Smooth muscle cell (in vitro differentiated cells): Measurements from ENCODE around the gene METTL21A. TPM values are rescaled to one million over a fixed set of nuclear protein-coding genes. Genes with fewer than 3 reads are reported as not detected.
A peak's percentile ranks its signal among the peaks of the same experiment; 100 is the strongest.

Experiments
- DNase-seq: peaks from one replicate; lab custom pipeline; 2025; ENCODE audit not compliant: unreplicated experiment; lab: John Stamatoyannopoulos, UW
- H2AFZ ChIP-seq: fragments of 200-600 bp; sonication (generic); 2 replicates; pipeline ENCODE4 v1.6.0; 2016; ENCODE audit warnings: antibody characterized with exemption, low read depth, mild to moderate bottlenecking
- H3F3A ChIP-seq: fragments of 200-600 bp; sonication (generic); 2 replicates; pipeline ENCODE4 v1.6.0; 2017; ENCODE audit warnings: antibody characterized with exemption, low read depth
- H3K27ac ChIP-seq: fragments of 200-600 bp; sonication (generic); 2 replicates; pipeline ENCODE4 v1.5.1; 2016; ENCODE audit warnings: low read depth, mild to moderate bottlenecking
- H3K27me3 ChIP-seq: fragments of 200-600 bp; sonication (generic); 2 replicates; pipeline ENCODE4 v1.6.1; 2016; ENCODE audit warnings: low read depth, mild to moderate bottlenecking
- H3K36me3 ChIP-seq: fragments of 200-600 bp; sonication (generic); 2 replicates; pipeline ENCODE4 v1.5.1; 2016; ENCODE audit warnings: low read depth
- H3K4me1 ChIP-seq: fragments of 200-600 bp; sonication (generic); 2 replicates; pipeline ENCODE4 v1.5.1; 2016; ENCODE audit warnings: low read depth
- H3K4me2 ChIP-seq: fragments of 200-600 bp; sonication (generic); 2 replicates; pipeline ENCODE4 v1.6.0; 2016; ENCODE audit warnings: mild to moderate bottlenecking
- H3K4me3 ChIP-seq: fragments of 200-600 bp; sonication (generic); 2 replicates; pipeline ENCODE4 v1.5.1; 2016; ENCODE audit warnings: mild to moderate bottlenecking
- H3K79me2 ChIP-seq: fragments of 200-600 bp; sonication (generic); 2 replicates; pipeline ENCODE4 v1.6.0; 2016; ENCODE audit warnings: low read depth, mild to moderate bottlenecking
- H3K9ac ChIP-seq: fragments of 200-600 bp; sonication (generic); 2 replicates; pipeline ENCODE4 v1.6.0; 2016; ENCODE audit warnings: low read depth
- H3K9me3 ChIP-seq: fragments of 200-600 bp; sonication (generic); replicated peaks from 2 replicates; pipeline ENCODE4 v1.5.1; 2016; ENCODE audit warnings: low read depth
- H4K20me1 ChIP-seq: fragments of 200-600 bp; sonication (generic); 2 replicates; pipeline ENCODE4 v1.6.0; 2016; ENCODE audit warnings: low read depth
- CTCF ChIP-seq: fragments of 200-600 bp; sonication (generic); IDR thresholded peaks from 2 replicates; pipeline ENCODE4 v1.5.1; 2017; ENCODE audit warnings: borderline replicate concordance, mild to moderate bottlenecking, antibody characterized with exemption; ENCODE audit not compliant: insufficient read depth, poor library complexity, severe bottlenecking
- WGBS: methylation state at CpG from one replicate; pipeline ENCODE4 v1.1.7; 2016; ENCODE audit warnings: low lambda C conversion rate; 5-methylcytosine and 5-hydroxymethylcytosine counted together
- polyA plus RNA-seq: library from polyadenylated mRNA; unstranded; fragments of >200 nt; fragmentation: Nextera tagmentation; extraction: Ambion mirVana; gene quantifications from 2 replicates; pipeline ENCODE4 v1.2.1, GENCODE V29; 2016
- total RNA-seq: library from RNA; depleted of rRNA; stranded (reverse); fragments of >200 nt; gene quantifications from 2 replicates; pipeline ENCODE4 v1.2.3, GENCODE V29; 2014

The METTL21A gene
- total and polyA plus RNA-seq, 2 experiments from 2014 or later, result 13.0 to 19.6 TPM

- no peak overlapping the region for H3K4me2 ChIP-seq
- no peaks in the 10 kb centered on the region for H3K9me3 ChIP-seq
- H2AFZ ChIP-seq, result no peak overlapping the region
- H3F3A ChIP-seq, result peaks cover 3% of the 10 kb centered on the region
- no peaks in the 10 kb centered on the region for H3K27me3 ChIP-seq
- H3K79me2 ChIP-seq, result peaks cover 3% of the 10 kb centered on the region
- no peak overlapping the region for H3K4me3 ChIP-seq
- no peak overlapping the region for H3K27ac ChIP-seq
- no peak for TF ChIP-seq CTCF
- H3K36me3 ChIP-seq, result peaks cover 9% of the 10 kb centered on the region
- no peaks in the 10 kb centered on the region for H3K4me1 ChIP-seq
- DNase-seq, result no peak
- H4K20me1 ChIP-seq, result no peaks in the 10 kb centered on the region
- no peak overlapping the region for H3K9ac ChIP-seq
- WGBS, result 78% methylated on average over 1 of the region's 1 CpG
Observed at GRCh38 chr2:207601774-207602173, 23.4 kb downstream of the METTL21A start.

- Histone ChIP-seq H3K4me2 (no peak overlapping the region), H3K27ac (no peak overlapping the region)
- DNase-seq, result no peak
Observed at GRCh38 chr2:207600231-207600630, 25.0 kb downstream of the METTL21A start.

GRCh38 chr2:207599636-207600035 lies 25.6 kb downstream of the METTL21A start:
- Histone ChIP-seq H2AFZ (no peak overlapping the region), H3K36me3 (peaks cover 9% of the 10 kb centered on the region), H4K20me1 (peaks cover 5% of the 10 kb centered on the region), H3K9me3 (no peaks in the 10 kb centered on the region), H3K4me1 (no peaks in the 10 kb centered on the region), H3K27ac (peak overlapping the region; percentile 29), H3K9ac (no peak overlapping the region), H3K4me2 (no peak overlapping the region), H3K79me2 (peaks cover 3% of the 10 kb centered on the region), H3K27me3 (no peaks in the 10 kb centered on the region), H3K4me3 (no peak overlapping the region), H3F3A (peaks cover 3% of the 10 kb centered on the region)
- no peak for DNase-seq
- TF ChIP-seq CTCF, result no peak

More at GRCh38 chr2:207600231-207600630, 25.0 kb downstream of the METTL21A start:
- no peak overlapping the region for H3K9ac ChIP-seq
- H3F3A ChIP-seq, result peaks cover 3% of the 10 kb centered on the region
- H3K79me2 ChIP-seq, result peaks cover 3% of the 10 kb centered on the region
- H2AFZ ChIP-seq, result no peak overlapping the region
- no peak for TF ChIP-seq CTCF
- no peaks in the 10 kb centered on the region for H3K4me1 ChIP-seq
- no peaks in the 10 kb centered on the region for H3K9me3 ChIP-seq
- H4K20me1 ChIP-seq, result peaks cover 3% of the 10 kb centered on the region
- no peaks in the 10 kb centered on the region for H3K27me3 ChIP-seq
- peaks cover 9% of the 10 kb centered on the region for H3K36me3 ChIP-seq
- H3K4me3 ChIP-seq, result no peak overlapping the region

- no peak for DNase-seq
- Histone ChIP-seq H3F3A (no peaks in the 10 kb centered on the region), H2AFZ (no peak overlapping the region), H3K79me2 (peaks cover 16% of the 10 kb centered on the region), H3K4me3 (no peak overlapping the region), H3K27me3 (no peaks in the 10 kb centered on the region), H3K9ac (no peak overlapping the region), H3K9me3 (peaks cover 10% of the 10 kb centered on the region), H3K36me3 (peaks cover 27% of the 10 kb centered on the region), H3K27ac (no peak overlapping the region), H3K4me2 (no peak overlapping the region), H4K20me1 (peaks cover 10% of the 10 kb centered on the region), H3K4me1 (no peaks in the 10 kb centered on the region)
- 98% methylated on average over 4 of the region's 4 CpGs for WGBS
- TF ChIP-seq CTCF, result no peak
Observed at GRCh38 chr2:207594731-207595130, 30.5 kb downstream of the METTL21A start.
